K562 (cell line): ENCODE measurements around the gene ZNF775. TPM values are rescaled to one million over a fixed set of nuclear protein-coding genes. Genes with fewer than 3 reads are reported as not detected.

ENCODE experiments used
- ARID1B ChIP-seq: fragments of 450-650 bp; IDR thresholded peaks from 2 replicates; pipeline ENCODE4 v1.6.1; 2016; ENCODE audit warnings: antibody characterized with exemption, mild to moderate bottlenecking, inconsistent platforms
- CBX2 ChIP-seq: fragments of 200-600 bp; sonication (generic); IDR thresholded peaks from one replicate; pipeline ENCODE4 v1.6.1; 2012; ENCODE audit warnings: mild to moderate bottlenecking, low read length, inconsistent platforms; ENCODE audit not compliant: insufficient read depth, poor library complexity, severe bottlenecking
- CHD4 ChIP-seq: fragments of 200-600 bp; sonication (generic); IDR thresholded peaks from 3 replicates; pipeline ENCODE4 v1.6.1; 2012; ENCODE audit warnings: low read depth, mild to moderate bottlenecking, mixed read lengths, low read length, inconsistent platforms; ENCODE audit not compliant: insufficient read depth, insufficient replicate concordance, poor library complexity, severe bottlenecking
- CREM ChIP-seq: IDR thresholded peaks from 2 replicates; pipeline ENCODE4 v1.6.1; 2014; ENCODE audit warnings: antibody characterized with exemption, low read depth
- CTBP1 ChIP-seq: fragments of 450-650 bp; IDR thresholded peaks from 2 replicates; pipeline ENCODE4 v1.6.1; 2016; ENCODE audit warnings: borderline replicate concordance
- ELF2 ChIP-seq: fragments of 250-450 bp; sonication (Bioruptor Pico); IDR thresholded peaks from 2 replicates; pipeline ENCODE4 v1.5.0; 2021; ENCODE audit warnings: mild to moderate bottlenecking
- FOS ChIP-seq: IDR thresholded peaks from 3 replicates; pipeline ENCODE4 v1.6.1; 2011; ENCODE audit not compliant: insufficient read length; ENCODE audit errors: extremely low read depth
- HNRNPLL ChIP-seq: fragments of 200-400 bp; formaldehyde crosslinking; IDR thresholded peaks from 2 replicates; pipeline ENCODE4 v1.6.1; 2017; ENCODE audit warnings: low read length, low read depth, mild to moderate bottlenecking; ENCODE audit not compliant: poor library complexity, severe bottlenecking
- ID3 ChIP-seq, 2 experiments: fragments of 250-450 bp in 1 of 2; fragments of 450-650 bp in 1 of 2; sonication (Bioruptor Pico) in 1 of 2; IDR thresholded peaks; 2 replicates each; pipeline versions ENCODE4 v1.6.1 to v1.8.0; 2016 to 2021; ENCODE audit warnings: mild to moderate bottlenecking in 2 of 2, moderate library complexity in 2 of 2, missing compliant biosample characterization in 1 of 2, missing genetic modification characterization in 1 of 2
- JUN ChIP-seq, 2 experiments: sonication (generic) in 1 of 2; formaldehyde crosslinking in 1 of 2; IDR thresholded peaks; 2 replicates each; pipeline versions ENCODE4 v1.6.1 to v1.8.0; 2012 to 2022; ENCODE audit warnings: borderline replicate concordance in 2 of 2, mild to moderate bottlenecking in 2 of 2, improper control_type of control experiment in 1 of 2, low read depth in 1 of 2, low read length in 1 of 2, missing genetic modification reagents in 1 of 2
- KHSRP ChIP-seq: fragments of 450-650 bp; IDR thresholded peaks from 2 replicates; pipeline ENCODE4 v1.6.1; 2017
- MLLT1 ChIP-seq, 2 experiments: fragments of 450-650 bp; IDR thresholded peaks; 2 replicates each; pipeline ENCODE4 v1.6.1; 2016
- SIX5 ChIP-seq, 2 experiments: IDR thresholded peaks; 2 replicates each; pipeline ENCODE4 v1.6.1; 2011; ENCODE audit warnings: low read length in 2 of 2, borderline replicate concordance in 1 of 2, low read depth in 1 of 2, mild to moderate bottlenecking in 1 of 2, moderate library complexity in 1 of 2; ENCODE audit not compliant: insufficient read depth in 1 of 2
- TFAM ChIP-seq: fragments of 250-450 bp; sonication (Bioruptor Pico); conservative IDR thresholded peaks from 2 replicates; pipeline ENCODE4 v1.5.0; 2021; ENCODE audit warnings: mild to moderate bottlenecking, moderate library complexity
- TFAP4 ChIP-seq: sonication (generic); formaldehyde crosslinking; IDR thresholded peaks from 2 replicates; pipeline ENCODE4 v1.8.0; 2022; ENCODE audit warnings: missing genetic modification reagents, mild to moderate bottlenecking, moderate library complexity, borderline replicate concordance
- ZBTB11 ChIP-seq, 3 experiments: fragments of 200-800 bp in 1 of 3; fragments of 250-450 bp in 1 of 3; fragments of 450-650 bp in 1 of 3; sonication (Bioruptor Pico) in 1 of 3; sonication (Bioruptor generic) in 1 of 3; formaldehyde crosslinking in 1 of 3; IDR thresholded peaks; 2 replicates each; pipeline versions ENCODE4 v1.6.1 to v1.8.0; 2016 to 2022; ENCODE audit warnings: mild to moderate bottlenecking in 2 of 3, missing genetic modification characterization in 2 of 3, missing compliant biosample characterization in 1 of 3, moderate library complexity in 1 of 3
- ZFP30 ChIP-seq: fragments of 250-450 bp; sonication (Bioruptor Pico); IDR thresholded peaks from 2 replicates; pipeline ENCODE4 v1.8.0; 2022; ENCODE audit warnings: moderate library complexity, mild to moderate bottlenecking, inconsistent platforms, borderline replicate concordance
- ZNF274 ChIP-seq: IDR thresholded peaks from 2 replicates; pipeline ENCODE4 v1.6.1; 2011; ENCODE audit warnings: low read depth, mild to moderate bottlenecking, low read length, moderate library complexity, borderline replicate concordance
- ZNF75A ChIP-seq: fragments of 450-650 bp; formaldehyde crosslinking; IDR thresholded peaks from 2 replicates; pipeline ENCODE4 v1.4.0; 2020; ENCODE audit warnings: mild to moderate bottlenecking
- polyA plus RNA-seq, 8 experiments: library from polyadenylated mRNA; depleted of rRNA in 4 of 8; stranded (reverse) in 5 of 8; unstranded in 3 of 8; fragments of >200 nt; fragmentation: Nextera tagmentation in 2 of 8; fragmentation: Illumina TruSeq in 1 of 8; extraction: Ambion mirVana in 2 of 8; extraction: Trizol in 1 of 8; gene quantifications; 2 replicates each; pipeline versions ENCODE4 v1.2.1 to v1.2.3, GENCODE V29; 2011 to 2014; ENCODE audit warnings: inconsistent platforms in 1 of 8, missing spikeins in 1 of 8
- total RNA-seq, 7 experiments: library from RNA; depleted of rRNA in 6 of 7; stranded (reverse); fragments of >200 nt in 6 of 7; fragmentation: Illumina TruSeq in 2 of 7; extraction: Trizol in 2 of 7; gene quantifications; 2 replicates each; pipeline versions ENCODE4 v1.2.1 to v1.2.3, GENCODE V29; 2011 to 2021; ENCODE audit warnings: low replicate concordance in 1 of 7

Gene ZNF775
- total and polyA plus RNA-seq, 9 of the 15 experiments (the other 6 are each of a cell fraction or from before 2014, with no cell fraction given): 0.04 to 18.7 (median 4.9) TPM

GRCh38 chr7:150357771-150358427 is 21.2 kb upstream of the ZNF775 start (continued):
- TF ChIP-seq ZBTB11 (CRISPR knock-in tag; IDR thresholded peaks at IDR 0.05) (no peak), TFAM (CRISPR knock-in tag) (no peak), CHD4 (no peak), CTBP1 (peak; percentile 21; the same call in 1 of the 2 replicates), ZNF75A (CRISPR knock-in tag) (no peak), CREM (peak; percentile 49), KHSRP (no peak), CBX2 (no peak), ZFP30 (CRISPR knock-in tag) (no peak), ZNF274 (no peak), JUN (IDR thresholded peaks at IDR 0.05; ENCODE audit: borderline replicate concordance, low read depth, low read length) (peak; percentile 77; the same call in 1 of the 2 replicates), JUN (CRISPR knock-in tag; IDR thresholded peaks at IDR 0.05; ENCODE audit: borderline replicate concordance) (no peak), TFAP4 (CRISPR knock-in tag) (peak; percentile 41; the same call in 1 of the 2 replicates), ELF2 (no peak), FOS (peak; percentile 28), SIX5 (IDR thresholded peaks at IDR 0.05; ENCODE audit: borderline replicate concordance in 1 of 2, insufficient read depth in 1 of 2, low read depth in 1 of 2, low read length in 2 of 2) (no peak), MLLT1 (IDR thresholded peaks at IDR 0.05) (peak in 1 of 2 experiments; percentile 15; a peak in 1 of 4 replicates), HNRNPLL (peak; percentile 77), ID3 (CRISPR knock-in tag; IDR thresholded peaks at IDR 0.05) (no peak), ID3 (tag; IDR thresholded peaks at IDR 0.05) (0 out of 2 replicates have a peak, but pooled peaks have one; percentile 58), ARID1B (peak; percentile 61)
